ENCODE measurements around the gene ARHGEF16. TPM values are rescaled to one million over a fixed set of nuclear protein-coding genes. Genes with fewer than 3 reads are reported as not detected.

ARHGEF16 gene
- total RNA-seq, 2 donors from 2014 or later = 17.1 to 22.1 TPM

DNA sequence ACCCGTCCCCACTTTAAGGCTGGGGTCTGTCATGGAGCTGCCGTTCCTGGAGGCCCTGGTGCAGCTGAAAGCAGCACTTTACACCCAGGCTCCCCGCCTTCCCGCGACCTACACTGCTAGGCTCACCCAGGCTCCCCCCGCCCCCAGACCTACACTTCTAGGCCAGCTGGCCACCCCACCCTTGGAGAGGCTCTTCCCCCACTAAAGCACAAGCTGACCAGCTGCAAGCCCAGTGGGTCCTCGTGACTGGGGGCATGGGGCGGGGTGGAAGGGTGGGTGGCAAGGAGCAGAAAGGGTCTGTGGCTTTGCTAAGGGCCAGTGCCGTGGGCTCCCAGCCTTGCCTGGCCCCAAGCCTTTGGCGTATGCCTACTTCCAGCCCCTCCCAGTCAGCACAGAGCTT lies 9.7 kb upstream of the ARHGEF16 start:
- ATAC-seq (no peak), DNase-seq (no peak)
- H3K27me3 ChIP-seq = no peaks in the 10 kb centered on the region
- intact Hi-C loops (cut with DNase I) = no loop called here
- no peak overlapping the region for H3K27ac ChIP-seq
- no peaks in the 10 kb centered on the region for H3K9me3 ChIP-seq
- H3K4me1 ChIP-seq = no peaks in the 10 kb centered on the region
- H3K4me3 ChIP-seq = no peak overlapping the region
- no peak for TF ChIP-seq POLR2A (IDR thresholded peaks at IDR 0.05)
- TF ChIP-seq, protein P1, sequence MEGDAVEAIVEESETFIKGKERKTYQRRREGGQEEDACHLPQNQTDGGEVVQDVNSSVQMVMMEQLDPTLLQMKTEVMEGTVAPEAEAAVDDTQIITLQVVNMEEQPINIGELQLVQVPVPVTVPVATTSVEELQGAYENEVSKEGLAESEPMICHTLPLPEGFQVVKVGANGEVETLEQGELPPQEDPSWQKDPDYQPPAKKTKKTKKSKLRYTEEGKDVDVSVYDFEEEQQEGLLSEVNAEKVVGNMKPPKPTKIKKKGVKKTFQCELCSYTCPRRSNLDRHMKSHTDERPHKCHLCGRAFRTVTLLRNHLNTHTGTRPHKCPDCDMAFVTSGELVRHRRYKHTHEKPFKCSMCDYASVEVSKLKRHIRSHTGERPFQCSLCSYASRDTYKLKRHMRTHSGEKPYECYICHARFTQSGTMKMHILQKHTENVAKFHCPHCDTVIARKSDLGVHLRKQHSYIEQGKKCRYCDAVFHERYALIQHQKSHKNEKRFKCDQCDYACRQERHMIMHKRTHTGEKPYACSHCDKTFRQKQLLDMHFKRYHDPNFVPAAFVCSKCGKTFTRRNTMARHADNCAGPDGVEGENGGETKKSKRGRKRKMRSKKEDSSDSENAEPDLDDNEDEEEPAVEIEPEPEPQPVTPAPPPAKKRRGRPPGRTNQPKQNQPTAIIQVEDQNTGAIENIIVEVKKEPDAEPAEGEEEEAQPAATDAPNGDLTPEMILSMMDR (IDR thresholded peaks at IDR 0.05) = no peak
- 61 to 70% methylated on average over 9 to 10 of the region's 10 CpGs for WGBS, 2 donors
- H3K36me3 ChIP-seq (replicated peaks in 1 of 2; ENCODE audit: insufficient read depth in 1 of 2, low read depth in 2 of 2) = no peaks in the 10 kb centered on the region

DNA sequence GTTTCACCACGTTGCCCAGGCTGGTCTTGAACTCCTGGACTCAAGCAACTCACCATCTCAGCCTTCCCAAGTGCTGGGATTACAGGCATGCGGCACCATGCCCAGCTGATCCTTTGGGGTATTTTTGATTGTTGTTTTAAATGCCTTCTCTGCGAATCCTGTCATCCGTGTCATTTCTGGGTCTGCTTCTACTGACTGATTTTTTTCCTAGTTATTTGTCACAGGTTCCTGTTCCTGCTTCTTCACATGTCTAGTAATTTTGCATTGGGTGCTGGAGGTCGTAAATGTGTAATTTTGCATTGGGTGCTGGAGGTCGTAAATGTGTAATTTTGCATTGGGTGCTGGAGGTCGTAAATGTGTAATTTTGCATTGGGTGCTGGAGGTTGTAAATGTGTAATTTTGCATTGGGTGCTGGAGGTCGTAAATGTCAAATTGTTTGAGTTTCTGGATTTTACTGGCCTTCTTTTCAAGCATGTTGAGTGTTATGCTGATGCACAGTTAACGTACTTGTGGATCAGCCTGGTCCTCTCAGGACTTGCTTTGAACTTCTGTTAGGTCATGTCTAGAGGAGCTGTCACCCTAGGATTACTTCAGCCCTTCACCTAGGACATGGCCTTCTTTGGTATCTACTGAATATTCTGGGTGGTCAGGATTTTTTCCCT lies 4.1 kb upstream of the ARHGEF16 start:
- no peak for DNase-seq
- H3K36me3 ChIP-seq (replicated peaks in 1 of 2; ENCODE audit: insufficient read depth in 1 of 2, low read depth in 2 of 2) = no peaks in the 10 kb centered on the region
- TF ChIP-seq, protein P1 (IDR thresholded peaks at IDR 0.05) = no peak
- no peak for TF ChIP-seq POLR2A (IDR thresholded peaks at IDR 0.05)
- no peaks in the 10 kb centered on the region for H3K27me3 ChIP-seq
- no peak overlapping the region for H3K4me3 ChIP-seq
- H3K4me1 ChIP-seq = peaks cover 21% of the 10 kb centered on the region
- intact Hi-C loops (cut with DNase I) = loop anchor here (5.0 kb wide), 2 partner anchors 37 to 167 kb away; no protein-coding TSS in a partner anchor
- 62 to 68% methylated on average over 9 of the region's 9 CpGs for WGBS, 2 donors
- no peak overlapping the region for H3K27ac ChIP-seq
- no peak for ATAC-seq
- no peaks in the 10 kb centered on the region for H3K9me3 ChIP-seq

DNA sequence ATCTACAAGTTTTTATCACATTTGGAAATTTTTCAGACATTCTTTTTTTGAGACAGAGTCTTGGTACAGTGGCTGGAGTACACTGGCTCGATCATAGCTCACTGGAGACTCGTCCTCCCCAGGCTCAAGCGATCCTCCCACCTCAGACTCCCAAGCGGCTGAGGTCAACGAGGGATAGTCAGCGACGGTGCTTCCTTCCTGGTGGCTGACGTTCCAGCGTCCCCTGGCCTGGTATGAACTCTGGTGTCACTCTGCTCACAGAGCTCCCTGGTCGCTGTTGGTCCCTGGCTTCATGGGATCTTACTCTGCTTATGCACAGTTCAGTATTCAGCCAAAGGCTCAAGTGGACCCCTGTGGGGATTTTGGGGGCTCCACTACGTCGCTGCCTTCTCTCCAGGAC lies 3.5 kb upstream of the ARHGEF16 start:
- Histone ChIP-seq H3K27ac (no peak overlapping the region), H3K27me3 (no peaks in the 10 kb centered on the region), H3K4me3 (no peak overlapping the region), H3K4me1 (peaks cover 26% of the 10 kb centered on the region), H3K36me3 (replicated peaks in 1 of 2; ENCODE audit: insufficient read depth in 1 of 2, low read depth in 2 of 2) (no peaks in the 10 kb centered on the region), H3K9me3 (no peaks in the 10 kb centered on the region)
- no peak for ATAC-seq
- intact Hi-C loops (cut with DNase I) = loop anchor here (5.0 kb wide), 2 partner anchors 36 to 166 kb away; no protein-coding TSS in a partner anchor
- WGBS, 2 donors = 61 to 62% methylated on average over 7 to 12 of the region's 12 CpGs
- no peak for DNase-seq
- TF ChIP-seq POLR2A (IDR thresholded peaks at IDR 0.05) = no peak
- TF ChIP-seq, protein P1 (IDR thresholded peaks at IDR 0.05) = no peak

DNA sequence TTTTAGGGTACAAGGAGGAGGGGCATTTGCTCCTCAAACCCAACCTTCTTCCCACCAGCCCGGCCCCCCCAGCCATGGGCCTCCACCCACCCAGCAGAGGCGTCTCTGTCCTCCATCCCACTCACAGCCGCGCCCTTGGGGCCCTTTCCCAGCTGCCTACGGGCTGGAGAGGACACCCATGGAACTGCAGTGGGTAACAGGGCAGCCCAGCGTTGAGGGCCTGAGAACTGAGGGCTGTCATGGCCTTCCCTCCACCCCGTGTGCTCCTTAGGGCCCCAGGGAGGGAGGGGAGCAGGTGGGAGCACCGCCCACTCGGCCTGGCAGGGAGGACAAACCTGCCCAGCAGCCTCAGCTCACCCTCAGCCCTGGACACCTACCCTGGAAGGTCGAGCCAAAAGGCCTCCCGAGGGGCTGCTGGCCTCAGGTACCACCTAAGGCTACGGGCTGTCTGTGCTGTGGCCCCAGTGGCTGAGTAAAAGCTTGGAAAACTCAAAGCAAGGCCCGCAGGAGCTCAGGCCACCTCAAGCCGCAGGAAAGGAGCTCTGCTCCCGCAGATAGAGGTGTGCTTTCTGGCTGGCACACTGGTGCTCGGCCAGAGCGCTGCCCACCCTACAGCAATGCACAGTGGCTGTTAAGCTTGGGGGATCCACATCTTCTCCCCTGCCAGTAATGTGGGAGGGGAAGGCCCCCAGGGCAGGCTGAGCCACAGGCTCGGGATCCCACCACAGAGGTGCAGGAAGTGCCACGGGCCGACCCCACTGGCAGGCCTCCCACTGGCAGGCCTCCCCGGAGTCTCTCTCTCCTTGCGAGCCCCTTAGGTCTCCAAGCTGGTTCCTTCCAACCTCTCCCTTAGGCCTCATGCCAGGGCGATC lies 2.2 kb upstream of the ARHGEF16 start:
- DNase-seq (no peak), ATAC-seq (no peak)
- Histone ChIP-seq H3K36me3 (replicated peaks in 1 of 2; ENCODE audit: insufficient read depth in 1 of 2, low read depth in 2 of 2) (no peaks in the 10 kb centered on the region), H3K4me3 (no peak overlapping the region), H3K27me3 (no peaks in the 10 kb centered on the region), H3K9me3 (no peaks in the 10 kb centered on the region), H3K4me1 (peaks cover 31% of the 10 kb centered on the region), H3K27ac (no peak overlapping the region)
- 17 to 51% methylated on average over 1 to 23 of the region's 23 CpGs for WGBS, 2 donors
- intact Hi-C loops (cut with DNase I) = loop anchor here (5.0 kb wide), 2 partner anchors 35 to 165 kb away; no protein-coding TSS in a partner anchor
- TF ChIP-seq, protein P1 (IDR thresholded peaks at IDR 0.05) = no peak
- no peak for TF ChIP-seq POLR2A (IDR thresholded peaks at IDR 0.05)

Data from body of pancreas (tissue), 4 donors.